ENCODE measurements around the gene SBNO2.

The SBNO2 gene

DNA sequence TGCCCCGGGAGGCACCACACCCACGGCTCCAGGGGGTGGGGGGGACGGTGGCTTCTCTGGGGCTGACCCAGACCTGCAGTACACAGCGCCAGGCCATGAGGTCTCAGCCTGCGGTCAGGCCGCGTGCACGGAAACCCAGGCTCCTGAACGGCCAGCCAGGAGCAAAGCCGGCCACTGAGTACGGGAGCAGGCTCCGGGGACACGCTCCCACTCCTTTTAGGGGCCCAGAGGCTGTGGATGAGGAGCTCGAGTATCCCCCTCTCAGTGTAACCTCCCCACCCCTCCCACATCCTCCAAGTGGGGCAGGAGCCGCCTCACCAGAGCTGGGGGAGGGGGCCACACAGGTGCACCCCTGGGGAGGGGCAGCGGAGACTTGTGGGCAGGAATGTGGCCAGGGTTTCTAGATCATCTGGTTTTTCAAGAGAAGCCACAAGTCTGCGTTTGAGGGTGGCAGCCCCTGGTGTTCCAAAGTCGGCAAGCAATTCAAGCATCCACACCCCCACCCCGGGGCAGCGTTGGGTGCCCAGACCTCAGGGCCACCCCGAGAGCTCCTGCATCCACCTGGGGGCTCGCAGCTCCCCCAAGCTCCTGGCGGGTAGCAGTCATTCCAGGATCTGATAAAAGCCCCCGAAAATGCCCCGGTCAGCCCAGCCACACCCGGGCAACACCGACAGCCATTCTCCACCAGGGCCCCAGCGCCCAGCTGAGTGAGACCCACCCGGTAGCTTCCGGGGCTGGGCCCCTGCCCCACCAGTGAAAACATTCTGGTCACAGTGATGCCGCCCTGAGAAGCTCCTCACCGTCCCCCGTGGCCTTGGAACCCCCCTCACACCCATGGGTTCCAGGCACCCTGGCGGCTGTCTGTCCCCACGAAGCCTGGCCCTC is 6.1 kb downstream of the SBNO2 start:
- no peak for DNase-seq

DNA sequence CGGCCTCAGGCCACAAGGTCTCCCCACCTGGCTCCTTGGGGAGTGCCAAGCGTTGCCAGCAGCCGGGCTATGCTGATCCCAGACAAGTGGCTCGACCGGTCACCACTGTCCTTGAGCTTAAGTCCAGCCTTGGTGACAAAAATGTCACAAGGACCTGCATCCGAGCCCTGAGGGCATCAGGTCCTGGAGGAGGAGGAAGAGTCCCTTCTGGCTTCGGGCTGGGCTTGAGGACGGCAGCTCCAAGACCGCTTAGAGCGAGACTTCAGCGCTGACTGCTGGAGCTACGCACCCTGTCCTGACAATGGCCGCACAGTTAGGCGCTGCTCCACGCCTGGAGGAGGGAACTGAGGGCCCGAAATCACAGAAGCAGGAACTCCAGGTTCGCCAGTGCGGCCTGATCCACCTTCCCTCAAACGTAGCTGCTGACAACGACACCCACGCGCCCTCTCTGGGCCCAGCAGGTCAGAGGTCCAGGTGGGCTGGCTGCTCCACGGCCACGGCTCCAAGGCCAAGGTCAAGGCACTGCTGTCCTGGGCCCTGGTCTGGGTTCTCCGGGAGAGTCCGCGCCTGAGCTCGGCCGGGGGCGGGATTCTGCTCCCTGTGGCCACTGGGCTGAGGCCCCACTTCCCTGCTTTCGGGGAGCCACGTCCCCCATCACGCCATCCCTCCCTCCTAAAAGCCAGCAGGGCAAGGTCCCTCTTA is 7.0 kb downstream of the SBNO2 start:
- no peak for DNase-seq

DNA sequence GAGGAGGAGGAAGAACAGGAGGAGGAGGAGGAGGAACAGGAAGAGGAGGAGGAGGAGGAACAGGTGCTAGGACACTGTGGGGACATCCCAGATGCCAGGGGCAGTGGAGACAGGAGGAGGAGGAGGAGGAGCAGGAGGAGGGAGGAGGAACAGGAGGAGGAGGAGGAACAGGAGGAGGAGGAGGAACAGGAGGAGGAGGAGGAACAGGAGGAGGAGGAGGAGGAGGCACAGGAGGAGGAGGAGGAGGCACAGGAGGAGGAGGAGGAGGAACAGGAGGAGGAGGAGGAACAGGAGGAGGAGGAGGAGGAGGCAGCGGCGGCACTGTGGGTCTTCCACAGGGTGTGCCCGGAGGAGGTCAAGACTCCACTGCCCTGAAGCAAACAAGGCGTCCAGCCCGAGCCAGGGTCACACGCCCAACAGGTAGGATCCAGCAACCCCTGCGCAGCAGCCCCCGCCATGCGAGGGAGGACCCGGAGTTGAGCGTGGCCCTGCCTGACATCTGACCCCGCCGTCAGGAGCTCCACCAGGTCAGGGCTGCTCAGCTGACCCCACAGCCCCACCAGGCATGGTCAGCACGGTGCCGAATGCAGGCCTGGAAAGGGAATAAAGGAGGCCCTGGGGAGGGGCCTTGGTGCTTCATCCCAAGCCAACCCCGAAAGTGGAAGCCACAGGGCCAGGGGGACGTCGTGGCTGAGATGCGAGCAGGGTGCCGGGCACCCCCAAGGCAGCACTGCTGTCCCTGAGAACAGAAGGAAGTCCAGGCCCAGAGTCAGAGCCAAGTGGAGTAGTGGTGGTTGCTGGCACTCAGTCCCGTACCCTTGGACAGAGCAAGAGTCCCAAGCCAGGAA is 9.2 kb downstream of the SBNO2 start:
- DNase-seq = no peak

DNA sequence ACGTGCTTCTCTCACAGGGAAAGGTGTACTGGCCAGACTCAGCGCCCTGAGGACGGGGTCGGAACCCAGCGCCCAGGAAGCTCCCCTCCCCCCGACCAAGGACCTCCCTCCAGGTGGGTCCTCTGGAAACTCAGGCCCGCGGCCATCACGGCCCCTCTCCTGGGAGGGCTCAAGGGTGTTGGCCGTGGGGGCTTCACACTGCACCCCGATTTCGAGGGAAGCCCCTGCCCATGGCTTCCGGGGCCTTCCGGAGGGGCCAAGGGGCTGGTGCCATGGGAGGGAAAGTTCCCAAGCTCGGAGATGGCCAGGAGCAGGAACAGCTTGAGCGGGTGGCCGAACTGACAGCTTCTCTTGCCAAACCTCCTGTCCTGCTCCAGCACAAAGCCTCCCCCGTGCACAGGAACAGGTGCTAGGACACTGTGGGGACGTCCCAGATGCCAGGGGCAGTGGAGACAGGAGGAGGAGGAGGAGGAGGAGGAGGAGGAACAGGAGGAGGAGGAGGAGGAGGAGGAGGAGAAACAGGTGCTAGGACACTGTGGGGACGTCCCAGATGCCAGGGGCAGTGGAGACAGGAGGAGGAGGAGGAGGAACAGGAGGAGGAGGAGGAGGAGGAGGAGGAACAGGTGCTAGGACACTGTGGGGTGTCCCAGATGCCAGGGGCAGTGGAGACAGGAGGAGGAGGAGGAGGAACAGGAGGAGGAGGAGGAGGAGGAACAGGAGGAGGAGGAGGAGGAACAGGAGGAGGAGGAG is 10.0 kb downstream of the SBNO2 start:
- DNase-seq = no peak

- no peak for DNase-seq
Measured at GRCh38 chr19:1163283-1163933, 10.7 kb downstream of the SBNO2 start.

DNA sequence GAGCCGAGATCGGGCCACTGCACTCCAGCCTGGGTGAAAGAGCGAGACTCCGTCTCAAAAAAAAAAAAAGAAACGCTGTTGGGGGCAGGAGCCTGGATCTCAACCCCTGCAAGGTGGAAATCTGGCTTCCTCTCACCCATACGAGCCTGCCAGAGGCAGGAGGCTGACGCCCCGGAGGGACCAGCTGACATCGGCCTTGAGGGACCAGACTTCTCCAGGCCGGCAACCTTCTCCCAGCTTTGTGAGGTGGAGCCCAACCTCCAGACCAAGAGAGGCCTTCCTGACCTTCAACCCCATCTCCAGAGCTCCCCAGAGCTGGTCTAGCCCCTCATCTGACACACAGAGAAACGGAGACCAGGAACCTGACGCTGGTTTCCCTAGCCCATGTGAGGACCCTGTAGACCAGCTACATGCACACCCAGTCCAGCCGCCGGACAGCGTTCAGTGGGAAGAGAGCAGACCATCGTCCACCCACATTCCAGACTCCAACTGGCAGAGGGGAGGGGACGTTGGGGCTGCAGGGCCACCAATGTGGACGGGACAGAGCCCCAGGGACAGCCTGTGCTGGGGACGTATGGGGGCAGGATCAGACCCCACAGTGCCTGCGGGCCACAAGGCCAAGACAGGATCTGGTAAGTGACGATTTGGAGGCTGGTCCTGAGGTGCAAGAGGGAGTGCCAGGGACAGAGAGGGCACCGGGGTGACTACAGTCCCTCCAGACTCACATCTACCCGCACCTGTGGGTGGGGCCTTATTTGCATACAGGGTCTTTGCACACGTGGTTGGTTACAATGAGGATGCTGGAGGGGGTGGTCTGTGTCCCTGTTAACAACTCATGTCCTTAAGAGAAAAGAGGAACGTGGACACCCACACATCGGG is 11.4 kb downstream of the SBNO2 start:
- DNase-seq = no peak

GRCh38 chr19:1161716-1162115 is 12.4 kb downstream of the SBNO2 start:
- no peak for DNase-seq

DNA sequence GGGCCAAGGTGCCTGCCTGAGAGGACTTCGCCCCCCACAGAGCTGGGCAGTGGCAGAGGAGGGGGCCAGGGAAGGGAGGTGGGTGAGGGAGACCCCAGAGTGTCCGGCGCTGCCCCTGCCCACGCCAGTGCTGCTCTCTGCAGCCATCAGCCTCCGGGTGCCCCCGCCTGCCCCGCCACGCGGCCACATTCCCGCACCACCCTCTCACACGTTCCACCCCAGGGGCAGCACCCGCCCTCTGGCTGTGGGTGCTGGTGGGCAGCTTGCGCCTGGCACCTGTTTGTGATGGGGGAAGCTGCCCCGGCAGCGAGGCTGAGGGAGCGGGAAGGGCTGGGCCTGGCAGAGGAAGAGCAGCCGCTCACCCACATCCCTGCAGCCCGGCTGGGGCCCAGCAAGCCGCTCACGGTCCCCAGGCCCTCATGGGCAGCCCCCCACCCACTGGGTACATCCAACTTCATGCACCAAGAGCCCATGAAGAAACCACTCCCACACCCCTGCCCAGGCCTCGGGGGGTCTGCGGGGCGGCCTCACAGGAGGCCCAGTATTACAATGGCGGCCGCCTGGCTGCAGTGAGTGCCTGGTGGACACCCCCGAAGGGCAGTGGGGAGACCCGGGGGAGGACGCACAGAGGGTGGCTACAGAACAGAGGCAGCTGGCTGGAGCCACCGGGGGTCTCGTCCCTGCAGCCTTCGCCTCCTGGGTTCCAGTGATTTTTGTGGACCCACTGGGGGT is 14.0 kb downstream of the SBNO2 start:
- DNase-seq = no peak

- DNase-seq = no peak
Measured at GRCh38 chr19:1158885-1159448, 15.1 kb downstream of the SBNO2 start.

DNA sequence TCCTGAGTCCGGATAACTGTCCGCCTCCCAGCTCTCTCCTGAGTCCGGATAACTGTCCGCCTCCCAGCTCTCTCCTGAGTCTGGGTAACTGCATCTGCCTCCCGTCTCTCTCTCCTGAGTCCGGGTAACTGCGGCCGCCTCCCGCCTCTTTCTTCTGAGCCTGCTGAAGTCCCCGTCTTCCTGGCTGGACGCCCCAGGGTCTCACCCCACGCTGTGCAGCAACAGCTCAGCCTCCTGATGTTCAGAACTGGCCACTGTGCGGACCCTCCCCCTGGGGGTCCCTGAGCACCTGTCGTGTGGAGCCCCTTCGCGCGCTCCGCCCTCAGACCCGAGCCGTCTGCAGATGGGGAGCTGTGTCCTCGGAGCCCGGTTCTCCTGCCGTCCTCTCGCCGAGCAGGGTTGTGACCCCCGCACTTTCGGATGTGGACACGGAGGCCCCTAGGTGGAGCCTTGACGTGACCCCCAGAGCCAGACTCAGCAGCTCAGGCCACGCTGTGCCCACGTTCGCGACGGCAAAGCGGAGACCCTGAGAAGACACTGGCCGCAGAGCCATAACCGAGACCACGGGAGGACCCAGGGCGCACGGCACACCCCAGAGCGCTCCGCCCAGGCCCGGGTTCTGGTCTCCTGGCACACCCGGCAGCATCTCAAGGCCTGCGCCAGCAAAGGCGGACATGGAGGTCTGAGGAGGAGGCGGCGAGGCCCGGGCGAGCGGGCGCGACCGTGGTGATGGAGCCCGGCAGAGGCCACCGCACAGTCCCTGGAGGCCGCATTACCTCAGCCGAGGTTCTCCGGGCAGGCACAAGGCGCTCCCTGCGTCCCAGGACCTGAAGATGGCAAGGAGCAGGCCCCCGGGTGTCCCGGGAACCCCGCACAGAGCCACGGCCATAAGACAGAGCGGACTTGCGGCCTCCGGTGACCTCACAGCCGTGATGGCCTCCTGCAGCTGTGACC is 15.9 kb downstream of the SBNO2 start:
- DNase-seq = no peak

DNA sequence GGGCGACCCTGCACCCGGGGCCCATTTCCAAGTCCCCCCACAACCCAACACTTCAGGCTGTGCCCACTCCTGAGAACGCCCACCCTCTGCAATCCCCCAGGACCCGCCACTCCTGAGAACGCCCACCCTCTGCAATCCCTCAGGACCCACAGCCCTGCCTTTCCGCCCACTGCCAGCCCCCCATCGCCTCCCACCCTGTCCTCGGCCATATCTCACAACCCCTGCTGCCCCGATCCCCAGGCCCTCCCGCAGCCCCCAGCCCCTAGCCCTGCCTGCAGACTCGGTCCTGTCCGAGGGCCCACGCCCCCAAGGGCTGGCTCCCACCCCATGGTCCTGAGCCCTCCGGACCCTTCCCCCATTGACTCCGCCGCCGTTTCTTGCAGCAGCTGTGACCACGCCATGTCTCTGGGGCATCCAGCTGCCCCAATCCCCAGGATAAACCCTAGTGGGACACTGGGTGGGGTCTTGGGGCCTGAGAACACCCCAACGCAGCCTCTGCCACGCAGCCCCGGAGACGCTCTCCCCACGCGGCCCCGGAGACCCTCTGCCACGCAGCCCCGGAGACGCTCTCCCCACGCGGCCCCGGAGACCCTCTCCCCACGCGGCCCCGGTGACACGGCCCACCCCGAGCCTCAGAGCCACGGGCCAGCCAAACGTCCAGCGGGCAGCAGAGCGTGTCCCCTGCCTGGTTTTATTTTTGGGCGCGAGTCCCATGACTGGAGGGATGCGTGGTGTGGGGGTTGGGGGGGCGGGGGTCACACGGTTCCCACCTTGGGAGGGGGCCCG is 17.0 kb downstream of the SBNO2 start:
- DNase-seq = no peak

- DNase-seq = no peak
Measured at GRCh38 chr19:1156305-1156801, 17.7 kb downstream of the SBNO2 start.

DNA sequence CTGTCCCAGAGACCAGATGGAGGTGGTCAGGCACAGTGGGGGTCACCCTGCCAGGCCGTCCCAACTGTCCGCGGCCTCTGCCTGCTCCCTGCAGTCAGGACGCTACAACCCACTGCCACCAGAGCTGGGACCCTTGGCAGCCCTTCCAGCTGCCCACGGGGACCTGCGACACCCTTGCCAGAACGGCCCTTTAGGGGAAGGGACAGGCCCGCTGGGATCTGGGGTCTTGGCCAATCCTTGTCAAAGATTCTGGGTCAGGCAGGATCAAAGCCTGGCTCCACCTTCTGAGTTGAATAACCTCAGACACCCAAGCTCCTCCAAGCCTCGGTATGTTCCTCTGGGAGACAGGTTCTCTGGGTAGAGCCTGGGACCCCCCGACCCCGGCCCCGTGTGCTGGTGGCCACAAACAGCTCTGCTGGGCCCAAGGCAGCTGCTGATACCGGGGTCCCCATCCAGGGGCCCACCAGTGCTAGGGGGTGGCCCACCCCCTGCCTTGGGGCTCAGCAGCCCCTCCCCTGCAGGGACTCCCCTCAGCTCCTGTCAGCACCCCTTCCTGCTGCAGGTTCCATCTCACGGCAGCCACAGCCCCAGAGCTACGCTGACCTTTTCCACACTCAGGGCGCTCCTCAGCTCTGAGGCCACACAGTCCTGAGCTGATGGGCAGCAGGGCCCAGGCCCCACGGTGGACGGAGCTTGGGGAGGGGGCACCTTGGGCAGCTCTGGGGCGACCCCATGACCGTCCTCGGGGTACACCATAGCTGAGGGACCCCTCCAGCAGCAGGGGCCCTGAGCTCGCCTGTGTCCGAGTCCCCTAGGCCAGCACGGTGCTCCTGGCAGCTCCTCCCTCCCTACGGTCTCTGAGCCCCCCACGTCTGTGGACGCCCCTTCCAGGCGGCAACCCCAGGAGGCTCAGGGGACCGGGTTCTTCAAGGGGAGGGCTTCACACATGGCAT is 18.4 kb downstream of the SBNO2 start:
- no peak for DNase-seq

DNA sequence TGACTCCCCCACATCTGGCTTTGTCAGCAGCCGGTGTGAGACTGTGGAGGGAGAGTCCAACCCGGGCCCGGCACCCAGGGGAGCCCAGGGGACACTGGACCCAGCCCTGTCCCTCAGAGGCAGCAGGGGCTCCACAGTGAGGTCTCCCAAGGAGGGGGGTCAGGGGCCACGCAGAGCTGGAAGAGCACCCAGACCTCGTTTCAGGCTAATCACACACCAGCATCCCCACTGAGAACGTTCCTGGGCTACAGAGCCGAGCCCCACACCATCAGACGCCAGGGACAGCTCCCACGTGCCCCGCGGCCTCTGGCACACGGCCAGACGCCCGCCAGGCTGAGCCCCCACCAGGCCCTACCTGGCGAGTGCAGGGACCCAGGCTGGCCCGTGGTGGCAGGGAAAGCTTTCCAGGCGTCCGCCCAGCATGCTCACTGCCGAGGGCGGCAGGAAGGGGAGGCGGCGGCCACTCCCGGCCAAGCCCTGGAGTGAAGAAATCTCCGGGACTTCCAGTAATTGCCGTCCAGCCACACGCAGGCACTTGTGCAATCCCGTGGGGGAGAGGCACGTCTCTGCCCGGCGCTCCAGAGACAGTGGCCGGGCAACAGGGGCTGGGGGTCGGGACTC is 19.2 kb downstream of the SBNO2 start:
- DNase-seq = no peak

- no peak for DNase-seq
Measured at GRCh38 chr19:1153891-1154730, 20.0 kb downstream of the SBNO2 start.

Data from activated CD4-positive, alpha-beta T cell treated with anti-CD3 and anti-CD28 coated beads, Interleukin-2, Interleukin-6, amounts not matched to agents 100 ng/mL and 50 ng/mL, durations not matched to agents 16 hours and 8 hours (primary cell).